Astrocyte of the cerebellum (primary cell): Measurements from ENCODE around the gene IGDCC3.

ENCODE experiments used
- DNase-seq: peaks from one replicate; pipeline ENCODE4 v3.0.0-alpha.2; 2011; ENCODE audit warnings: low read depth
- H3K4me3 ChIP-seq: 2 replicates; pipeline ENCODE4 v1.5.1; 2011; ENCODE audit warnings: mild to moderate bottlenecking, low read depth, low read length, moderate library complexity
- CTCF ChIP-seq: IDR thresholded peaks from 2 replicates; pipeline ENCODE4 v1.5.1; 2012; ENCODE audit warnings: low read length, low read depth, moderate library complexity, mild to moderate bottlenecking; ENCODE audit errors: missing control alignments
- in situ Hi-C: cut with HindIII; loops from 2 replicates; pipeline ENCODE4 v1.10.0; 2017; ENCODE audit warnings: low sequenced_read_pairs

IGDCC3 gene

GRCh38 chr15:65385870-65386258 lies 8.1 kb upstream of the IGDCC3 start:
- DNase-seq, result no peak
- no peak overlapping the region for H3K4me3 ChIP-seq
- TF ChIP-seq CTCF, result no peak
- in situ Hi-C loops, result no loop called here

- in situ Hi-C loops, result no loop called here
- H3K4me3 ChIP-seq, result no peak overlapping the region
- DNase-seq, result peak; percentile 59
- TF ChIP-seq CTCF, result peak; percentile 82
Observed at GRCh38 chr15:65384895-65385869, 7.4 kb upstream of the IGDCC3 start.

GRCh38 chr15:65384505-65384894 lies 6.7 kb upstream of the IGDCC3 start:
- TF ChIP-seq CTCF, result no peak
- H3K4me3 ChIP-seq, result no peak overlapping the region

GRCh38 chr15:65383991-65384390 lies 6.2 kb upstream of the IGDCC3 start:
- no peak for TF ChIP-seq CTCF
- no peak for DNase-seq
- in situ Hi-C loops, result no loop called here
- no peak overlapping the region for H3K4me3 ChIP-seq

More at GRCh38 chr15:65384505-65384894, 6.7 kb upstream of the IGDCC3 start:
- in situ Hi-C loops, result no loop called here
- DNase-seq, result no peak

- in situ Hi-C loops, result no loop called here
- no peak overlapping the region for H3K4me3 ChIP-seq
- DNase-seq, result no peak
- no peak for TF ChIP-seq CTCF
Observed at GRCh38 chr15:65383456-65383855, 5.7 kb upstream of the IGDCC3 start.

- in situ Hi-C loops, result no loop called here
- no peak for DNase-seq
- no peak for TF ChIP-seq CTCF
- no peak overlapping the region for H3K4me3 ChIP-seq
Observed at GRCh38 chr15:65382921-65383320, 5.1 kb upstream of the IGDCC3 start.
